ENCODE results near the gene NDRG3. TPM values are rescaled to one million over a fixed set of nuclear protein-coding genes. Genes with fewer than 3 reads are reported as not detected.

The NDRG3 gene
- polyA plus RNA-seq, 1 of the 3 experiments (the other 2 are of a cell fraction): 20.5 TPM

GRCh38 chr20:36623444-36623843 is 122.4 kb downstream of the NDRG3 start:
- CTCF ChIA-PET: interaction anchor here (1.1 to 2.5 kb wide), 3 partner anchors 11 to 150 kb away, joined by 3 to 9 read pairs (median 9); partner anchors contain the start of genes DSN1 and RAB5IF
- DNase-seq: no peak
- POLR2A ChIA-PET: no interaction called here
- H3K4me2 ChIP-seq: no peak overlapping the region
- no peaks in the 10 kb centered on the region for H3K27me3 ChIP-seq (ENCODE audit: insufficient read depth)
- WGBS (ENCODE audit: low lambda C conversion rate): 86% methylated on average over 2 of the region's 2 CpGs
- H2AFZ ChIP-seq (ENCODE audit: low read depth): no peak overlapping the region
- H3K9ac ChIP-seq: no peak overlapping the region
- no peaks in the 10 kb centered on the region for H3K36me3 ChIP-seq (replicated peaks in 1 of 2; ENCODE audit: control insufficient read depth in 1 of 2, insufficient read depth in 2 of 2, low read length in 1 of 2)
- no peaks in the 10 kb centered on the region for H3K4me1 ChIP-seq (ENCODE audit: control insufficient read depth in 1 of 2, insufficient read depth in 2 of 2, low read depth in 1 of 2, low read length in 1 of 2)
- no peak overlapping the region for H3K27ac ChIP-seq (ENCODE audit: low read depth in 2 of 2, low read length in 1 of 2)
- H3K9me2 ChIP-seq: no peaks in the 10 kb centered on the region
- no peaks in the 10 kb centered on the region for H3K79me2 ChIP-seq (ENCODE audit: insufficient read depth)
- TF ChIP-seq FOXJ3 (CRISPR knock-in tag; IDR thresholded peaks at IDR 0.05): no peak
- no peak for TF ChIP-seq PBX3 (IDR thresholded peaks at IDR 0.05)
- TF ChIP-seq SIN3A (IDR thresholded peaks at IDR 0.05; ENCODE audit: borderline replicate concordance, low read depth, low read length): no peak
- TF ChIP-seq CHD2 (IDR thresholded peaks at IDR 0.05; ENCODE audit: low read length, partially characterized antibody): no peak
- TF ChIP-seq FOSL2 (IDR thresholded peaks at IDR 0.05; ENCODE audit: borderline replicate concordance, low read depth): no peak
- no peak for TF ChIP-seq POLR2AphosphoS5 (IDR thresholded peaks at IDR 0.05; ENCODE audit: low read depth, low read length)
- no peak for TF ChIP-seq JUND (IDR thresholded peaks at IDR 0.05)
- TF ChIP-seq ELF1 (IDR thresholded peaks at IDR 0.05): no peak
- TF ChIP-seq SMC3 (IDR thresholded peaks at IDR 0.05; ENCODE audit: low read depth, low read length): no peak
- no peak for TF ChIP-seq EZH2phosphoT487 (IDR thresholded peaks at IDR 0.05; ENCODE audit: borderline replicate concordance, low read depth)
- H3K9me3 ChIP-seq: no peaks in the 10 kb centered on the region
- H3F3A ChIP-seq (replicated peaks; ENCODE audit: insufficient read depth): no peaks in the 10 kb centered on the region
- H3K4me3 ChIP-seq (ENCODE audit: low read depth in 2 of 2, low read length in 1 of 2): no peak overlapping the region
- no peaks in the 10 kb centered on the region for H4K20me1 ChIP-seq (ENCODE audit: insufficient read depth)

- H3K27me3 ChIP-seq (ENCODE audit: insufficient read depth): no peaks in the 10 kb centered on the region
- no peak overlapping the region for H3K4me3 ChIP-seq (ENCODE audit: low read depth in 2 of 2, low read length in 1 of 2)
- no peaks in the 10 kb centered on the region for H3K36me3 ChIP-seq (replicated peaks in 1 of 2; ENCODE audit: control insufficient read depth in 1 of 2, insufficient read depth in 2 of 2, low read length in 1 of 2)
- H3K79me2 ChIP-seq (ENCODE audit: insufficient read depth): no peaks in the 10 kb centered on the region
- no peak for DNase-seq
- ChIA-PET CTCF (no interaction called here), POLR2A (no interaction called here)
- no peaks in the 10 kb centered on the region for H3K9me2 ChIP-seq
- TF ChIP-seq MAX (IDR thresholded peaks at IDR 0.05; ENCODE audit: low read depth) (no peak), TAF1 (IDR thresholded peaks at IDR 0.05; ENCODE audit: borderline replicate concordance, low read depth, low read length) (no peak), FOXJ3 (CRISPR knock-in tag; IDR thresholded peaks at IDR 0.05) (no peak), SIN3A (IDR thresholded peaks at IDR 0.05; ENCODE audit: borderline replicate concordance, low read depth, low read length) (no peak), TCF12 (IDR thresholded peaks at IDR 0.05) (no peak), EZH2phosphoT487 (IDR thresholded peaks at IDR 0.05; ENCODE audit: borderline replicate concordance, low read depth) (no peak), ELF1 (IDR thresholded peaks at IDR 0.05) (no peak), CHD2 (IDR thresholded peaks at IDR 0.05; ENCODE audit: low read length, partially characterized antibody) (no peak), PBX3 (IDR thresholded peaks at IDR 0.05) (no peak), RAD21 (IDR thresholded peaks at IDR 0.05; ENCODE audit: low read length) (no peak), FOSL2 (IDR thresholded peaks at IDR 0.05; ENCODE audit: borderline replicate concordance, low read depth) (no peak), GABPA (IDR thresholded peaks at IDR 0.05; ENCODE audit: low read depth) (no peak), CTCF (IDR thresholded peaks at IDR 0.05) (no peak), MXI1 (IDR thresholded peaks at IDR 0.05; ENCODE audit: low read depth, low read length) (no peak), EP300 (IDR thresholded peaks at IDR 0.05; ENCODE audit: borderline replicate concordance in 1 of 2, low read depth in 1 of 2, low read length in 1 of 2) (no peak)
- H2AFZ ChIP-seq (ENCODE audit: low read depth): no peak overlapping the region
- no peak overlapping the region for H3K27ac ChIP-seq (ENCODE audit: low read depth in 2 of 2, low read length in 1 of 2)
- H3K9me3 ChIP-seq: no peaks in the 10 kb centered on the region
- H3F3A ChIP-seq (replicated peaks; ENCODE audit: insufficient read depth): no peaks in the 10 kb centered on the region
- 97% methylated on average over 5 of the region's 5 CpGs for WGBS (ENCODE audit: low lambda C conversion rate)
- no peaks in the 10 kb centered on the region for H3K4me1 ChIP-seq (ENCODE audit: control insufficient read depth in 1 of 2, insufficient read depth in 2 of 2, low read depth in 1 of 2, low read length in 1 of 2)
- H4K20me1 ChIP-seq (ENCODE audit: insufficient read depth): no peaks in the 10 kb centered on the region
- no peak overlapping the region for H3K4me2 ChIP-seq
- H3K9ac ChIP-seq: no peak overlapping the region
These were observed 125.0 kb downstream of the NDRG3 start for GRCh38 chr20:36620917-36621316.
